ENCODE results near the gene HSD17B13.

DNA sequence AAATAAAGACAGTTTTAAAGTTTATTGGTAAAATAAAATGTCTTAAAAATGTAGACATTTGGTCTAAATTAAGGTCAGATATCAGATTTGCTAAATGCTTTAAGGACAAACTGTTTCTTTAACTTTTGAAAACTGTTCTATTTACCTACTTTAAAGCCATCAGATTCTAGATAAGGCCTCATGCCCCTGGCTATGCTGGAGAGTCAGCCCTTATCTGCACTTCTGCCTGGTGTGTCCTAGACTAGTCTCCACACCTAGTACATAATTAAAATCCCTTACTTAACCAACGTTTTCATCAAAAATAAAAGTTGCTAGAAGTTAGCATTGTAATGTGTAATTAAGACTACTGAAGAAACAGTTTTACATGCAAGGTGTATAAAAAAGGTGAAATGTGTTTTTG lies 42.7 kb upstream of the HSD17B13 start:
- no peak for TF ChIP-seq FOXK2 (IDR thresholded peaks at IDR 0.05)
- TF ChIP-seq SP1 (IDR thresholded peaks at IDR 0.05) = no peak
- TF ChIP-seq, protein P1, sequence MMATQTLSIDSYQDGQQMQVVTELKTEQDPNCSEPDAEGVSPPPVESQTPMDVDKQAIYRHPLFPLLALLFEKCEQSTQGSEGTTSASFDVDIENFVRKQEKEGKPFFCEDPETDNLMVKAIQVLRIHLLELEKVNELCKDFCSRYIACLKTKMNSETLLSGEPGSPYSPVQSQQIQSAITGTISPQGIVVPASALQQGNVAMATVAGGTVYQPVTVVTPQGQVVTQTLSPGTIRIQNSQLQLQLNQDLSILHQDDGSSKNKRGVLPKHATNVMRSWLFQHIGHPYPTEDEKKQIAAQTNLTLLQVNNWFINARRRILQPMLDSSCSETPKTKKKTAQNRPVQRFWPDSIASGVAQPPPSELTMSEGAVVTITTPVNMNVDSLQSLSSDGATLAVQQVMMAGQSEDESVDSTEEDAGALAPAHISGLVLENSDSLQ (IDR thresholded peaks at IDR 0.05) = no peak
- TF ChIP-seq SUZ12 (IDR thresholded peaks at IDR 0.05) = no peak
- no peak for TF ChIP-seq ZNF384 (IDR thresholded peaks at IDR 0.05)
- TF ChIP-seq FOXA1 (IDR thresholded peaks at IDR 0.05) = no peak
- no peak for TF ChIP-seq BHLHE40 (IDR thresholded peaks at IDR 0.05; ENCODE audit: borderline replicate concordance)
- no peak for TF ChIP-seq ELF4 (IDR thresholded peaks at IDR 0.05)
